ENCODE results near the gene OR1K1. TPM values are rescaled to one million over a fixed set of nuclear protein-coding genes. Genes with fewer than 3 reads are reported as not detected.

OR1K1 gene
- total RNA-seq, 1 experiment from 2014 or later, result not detected

GRCh38 chr9:122785269-122785668 is 14.7 kb upstream of the OR1K1 start:
- ChIA-PET CTCF (no interaction called here), RAD21 (ENCODE audit: low non-redundant PET in 1 of 2, low total read pairs in 2 of 2, uncharacterized antibody in 2 of 2, unreplicated experiment in 2 of 2) (no interaction called here), POLR2A (no interaction called here)
- no peaks in the 10 kb centered on the region for H3K9me2 ChIP-seq (ENCODE audit: insufficient read depth)
- intact Hi-C loops (cut with micrococcal nuclease), result no loop called here
- ATAC-seq, result no peak
- no peak for DNase-seq (ENCODE audit: low read depth, low spot score)
- no peak for TF ChIP-seq SIN3A (IDR thresholded peaks at IDR 0.05; ENCODE audit: low read depth)
- no peaks in the 10 kb centered on the region for H3K9me3 ChIP-seq (ENCODE audit: control insufficient read depth in 1 of 2, insufficient read depth in 1 of 2, low read depth in 1 of 2, low read length in 2 of 2)
- H3K79me2 ChIP-seq (ENCODE audit: insufficient read depth, low read length), result no peaks in the 10 kb centered on the region
- H2AFZ ChIP-seq (ENCODE audit: low read depth, low read length, poor library complexity, severe bottlenecking), result no peak overlapping the region
- H3K4me2 ChIP-seq (ENCODE audit: low read length), result no peak overlapping the region
- no peaks in the 10 kb centered on the region for H3K4me1 ChIP-seq (ENCODE audit: control insufficient read depth in 1 of 2, insufficient read depth in 2 of 2, low read length in 2 of 2)
- H3K4me3 ChIP-seq (replicated peaks in 1 of 2; ENCODE audit: low read depth in 1 of 2, low read length in 2 of 2), result no peak overlapping the region
- BruUV-seq (replicated peaks), result no TSS peak
- no peaks in the 10 kb centered on the region for H4K20me1 ChIP-seq (ENCODE audit: insufficient read depth)
- no peak overlapping the region for H3K27ac ChIP-seq (ENCODE audit: low read depth, low read length)
- H3K9ac ChIP-seq (ENCODE audit: low read length), result no peak overlapping the region
- H3K36me3 ChIP-seq (ENCODE audit: control insufficient read depth in 1 of 2, insufficient read depth in 2 of 2, low read length in 2 of 2), result no peaks in the 10 kb centered on the region
- H3K27me3 ChIP-seq (ENCODE audit: insufficient read depth, low read length), result 0 out of 2 replicates have a peak, but pooled peaks cover 6% of the 10 kb centered on the region

GRCh38 chr9:122786338-122786737 is 13.6 kb upstream of the OR1K1 start:
- Histone ChIP-seq H2AFZ (ENCODE audit: low read depth, low read length, poor library complexity, severe bottlenecking) (no peak overlapping the region), H3K4me3 (replicated peaks in 1 of 2; ENCODE audit: low read depth in 1 of 2, low read length in 2 of 2) (no peak overlapping the region), H3K4me2 (ENCODE audit: low read length) (no peak overlapping the region), H3K36me3 (ENCODE audit: control insufficient read depth in 1 of 2, insufficient read depth in 2 of 2, low read length in 2 of 2) (no peaks in the 10 kb centered on the region), H3K4me1 (ENCODE audit: control insufficient read depth in 1 of 2, insufficient read depth in 2 of 2, low read length in 2 of 2) (no peaks in the 10 kb centered on the region), H3K27ac (ENCODE audit: low read depth, low read length) (no peak overlapping the region), H3K9ac (ENCODE audit: low read length) (no peak overlapping the region), H4K20me1 (ENCODE audit: insufficient read depth) (no peaks in the 10 kb centered on the region), H3K79me2 (ENCODE audit: insufficient read depth, low read length) (no peaks in the 10 kb centered on the region), H3K9me2 (ENCODE audit: insufficient read depth) (no peaks in the 10 kb centered on the region), H3K27me3 (ENCODE audit: insufficient read depth, low read length) (0 out of 2 replicates have a peak, but pooled peaks cover 6% of the 10 kb centered on the region), H3K9me3 (ENCODE audit: control insufficient read depth in 1 of 2, insufficient read depth in 1 of 2, low read depth in 1 of 2, low read length in 2 of 2) (no peaks in the 10 kb centered on the region)
- TF ChIP-seq POLR2A (IDR thresholded peaks at IDR 0.05; ENCODE audit: borderline replicate concordance, extremely low read depth, insufficient read depth, insufficient read length), result no peak
- TF ChIP-seq TCF7L2 (IDR thresholded peaks at IDR 0.05; ENCODE audit: borderline replicate concordance, extremely low read depth, insufficient read depth, insufficient read length), result no peak
- TF ChIP-seq ELF1 (IDR thresholded peaks at IDR 0.05; ENCODE audit: borderline replicate concordance, low read depth), result no peak
- no peak for TF ChIP-seq RAD21 (IDR thresholded peaks at IDR 0.05; ENCODE audit: low read depth)
- TF ChIP-seq FOSL1 (IDR thresholded peaks at IDR 0.05; ENCODE audit: low read depth), result no peak
- TF ChIP-seq SIN3A (IDR thresholded peaks at IDR 0.05; ENCODE audit: low read depth), result no peak
- TF ChIP-seq CEBPB (IDR thresholded peaks at IDR 0.05; ENCODE audit: low read depth), result no peak
- ChIA-PET CTCF (no interaction called here), RAD21 (ENCODE audit: low non-redundant PET in 1 of 2, low total read pairs in 2 of 2, uncharacterized antibody in 2 of 2, unreplicated experiment in 2 of 2) (no interaction called here), POLR2A (no interaction called here)
- intact Hi-C loops (cut with micrococcal nuclease), result no loop called here
- no peak for ATAC-seq
- no TSS peak for BruUV-seq (replicated peaks)
- no peak for DNase-seq (ENCODE audit: low read depth, low spot score)

All from HCT116 (cell line).